GM23338 (cell line): Measurements from ENCODE around the gene SEC16A. TPM values are rescaled to one million over a fixed set of nuclear protein-coding genes. Genes with fewer than 3 reads are reported as not detected.

Source experiments
- ATAC-seq: fragments of 200-7000 bp; cut with Tn5 transposase; 3 replicates; pipeline ENCODE4 v1.9.1; 2020
- DNase-seq: peaks from one replicate; pipeline ENCODE4 v3.0.0-alpha.2; 2015; ENCODE audit warnings: low spot score
- H2AFZ ChIP-seq: fragments of 200-600 bp; sonication (generic); 2 replicates; pipeline ENCODE4 v1.8.0; 2016; ENCODE audit warnings: antibody characterized with exemption, mild to moderate bottlenecking, moderate library complexity
- H3F3A ChIP-seq: fragments of 200-600 bp; sonication (generic); replicated peaks from 2 replicates; pipeline ENCODE4 v1.8.0; 2017; ENCODE audit warnings: antibody characterized with exemption, mixed run types, low read depth
- H3K27ac ChIP-seq: fragments of 200-600 bp; sonication (generic); 2 replicates; pipeline ENCODE4 v1.6.1; 2016; ENCODE audit warnings: low read depth
- H3K27me3 ChIP-seq: fragments of 200-600 bp; sonication (generic); 2 replicates; pipeline ENCODE4 v1.8.0; 2016; ENCODE audit warnings: mild to moderate bottlenecking, mixed run types, moderate library complexity; ENCODE audit not compliant: insufficient read depth
- H3K36me3 ChIP-seq: fragments of 200-600 bp; sonication (generic); 2 replicates; pipeline ENCODE4 v1.8.0; 2016; ENCODE audit warnings: mild to moderate bottlenecking; ENCODE audit not compliant: insufficient read depth
- H3K4me1 ChIP-seq: fragments of 200-600 bp; sonication (generic); 2 replicates; pipeline ENCODE4 v1.8.0; 2016; ENCODE audit warnings: mild to moderate bottlenecking, moderate library complexity; ENCODE audit not compliant: insufficient read depth
- H3K4me2 ChIP-seq: fragments of 200-600 bp; sonication (generic); 2 replicates; pipeline ENCODE4 v1.7.1; 2017; ENCODE audit warnings: mixed run types
- H3K4me3 ChIP-seq: fragments of 200-600 bp; sonication (generic); 2 replicates; pipeline ENCODE4 v1.6.1; 2016; ENCODE audit warnings: mixed run types
- H3K79me2 ChIP-seq: fragments of 200-600 bp; sonication (generic); replicated peaks from 2 replicates; pipeline ENCODE4 v1.8.0; 2017; ENCODE audit warnings: mild to moderate bottlenecking; ENCODE audit not compliant: insufficient read depth
- H3K9me2 ChIP-seq: fragments of 200-600 bp; sonication (generic); 2 replicates; pipeline ENCODE4 v1.8.0; 2017; ENCODE audit not compliant: insufficient read depth
- H4K20me1 ChIP-seq: fragments of 200-600 bp; sonication (generic); replicated peaks from 2 replicates; pipeline ENCODE4 v1.8.0; 2017; ENCODE audit warnings: mild to moderate bottlenecking; ENCODE audit not compliant: insufficient read depth
- H3K27ac Mint-ChIP-seq: 2 replicates; pipeline ENCODE4 v1.8.0; 2020; ENCODE audit warnings: inconsistent platforms, mild to moderate bottlenecking, moderate library complexity, mixed read lengths
- H3K27me3 Mint-ChIP-seq: 3 replicates; pipeline ENCODE4 v1.8.0; 2022; ENCODE audit warnings: low read depth, mild to moderate bottlenecking, moderate library complexity, mixed read lengths, inconsistent platforms; ENCODE audit not compliant: insufficient read depth, poor library complexity
- H3K36me3 Mint-ChIP-seq: 3 replicates; pipeline ENCODE4 v1.8.0; 2021; ENCODE audit warnings: low read depth, mild to moderate bottlenecking, inconsistent platforms, moderate library complexity, mixed read lengths
- H3K4me1 Mint-ChIP-seq: 3 replicates; pipeline ENCODE4 v1.8.0; 2020; ENCODE audit warnings: mild to moderate bottlenecking, inconsistent platforms, mixed read lengths
- H3K4me3 Mint-ChIP-seq: 3 replicates; pipeline ENCODE4 v1.8.0; 2021; ENCODE audit warnings: moderate library complexity, mild to moderate bottlenecking, inconsistent platforms, mixed read lengths
- H3K9me3 Mint-ChIP-seq: 3 replicates; pipeline ENCODE4 v1.8.0; 2020; ENCODE audit warnings: moderate library complexity, mild to moderate bottlenecking, inconsistent platforms, mixed read lengths
- CREB1 ChIP-seq: fragments of 250-450 bp; sonication (Bioruptor Pico); IDR thresholded peaks from 2 replicates; pipeline ENCODE4 v1.5.0; 2020; ENCODE audit warnings: low read depth, mild to moderate bottlenecking, moderate library complexity
- EZH2phosphoT487 ChIP-seq: fragments of 200-600 bp; sonication (generic); IDR thresholded peaks from one replicate; pipeline ENCODE4 v1.8.1; 2018; ENCODE audit warnings: antibody characterized with exemption; ENCODE audit not compliant: unreplicated experiment
- JUNB ChIP-seq: IDR thresholded peaks from one replicate; pipeline ENCODE4 v1.6.1; 2016; ENCODE audit warnings: antibody characterized with exemption; ENCODE audit not compliant: unreplicated experiment
- POLR2AphosphoS5 ChIP-seq: IDR thresholded peaks from 2 replicates; pipeline ENCODE4 v1.6.1; 2016; ENCODE audit warnings: antibody characterized with exemption, low read depth
- ZNF331 ChIP-seq: fragments of 250-450 bp; sonication (Bioruptor Pico); IDR thresholded peaks from 2 replicates; pipeline ENCODE4 v1.5.0; 2020; ENCODE audit warnings: low read depth, mild to moderate bottlenecking, moderate library complexity
- ZNF462 ChIP-seq: fragments of 250-450 bp; sonication (Bioruptor Pico); IDR thresholded peaks from 2 replicates; pipeline ENCODE4 v1.5.0; 2020; ENCODE audit warnings: mild to moderate bottlenecking, moderate library complexity
- polyA plus RNA-seq: library from polyadenylated mRNA; unstranded; fragments of >200 nt; fragmentation: Nextera tagmentation; extraction: Ambion mirVana; gene quantifications from 2 replicates; pipeline ENCODE4 v1.2.1, GENCODE V29; 2016
- total RNA-seq: library from RNA; depleted of rRNA; stranded (reverse); fragments of >200 nt; shearing (Covaris generic); gene quantifications from 2 replicates; pipeline ENCODE4 v1.2.3, GENCODE V29; 2014
- TF ChIP-seq, protein P1 (sequence below): IDR thresholded peaks from one replicate; pipeline ENCODE4 v1.6.1; 2018; ENCODE audit warnings: antibody characterized with exemption; ENCODE audit not compliant: unreplicated experiment

SEC16A gene
- total and polyA plus RNA-seq, 2 experiments from 2014 or later: 34.0 to 59.2 TPM

- Histone ChIP-seq H3K4me3 (no peak overlapping the region), H3K27ac (no peak overlapping the region), H3F3A (peaks cover 4% of the 10 kb centered on the region; the same call in 1 of the 2 replicates), H3K36me3 (no peaks in the 10 kb centered on the region), H3K9me2 (no peaks in the 10 kb centered on the region), H3K4me2 (no peak overlapping the region), H2AFZ (no peak overlapping the region), H3K79me2 (peaks cover 64% of the 10 kb centered on the region), H4K20me1 (no peaks in the 10 kb centered on the region; the same call in 1 of the 2 replicates), H3K4me1 (peaks cover 10% of the 10 kb centered on the region; the same call in 1 of the 2 replicates), H3K27me3 (no peaks in the 10 kb centered on the region)
- Mint-ChIP-seq H3K27ac (no peak overlapping the region; the same call in 1 of the 2 replicates), H3K27me3 (peaks cover 14% of the 10 kb centered on the region), H3K36me3 (peaks cover 6% of the 10 kb centered on the region; the same call in 2 of the 3 replicates), H3K9me3 (peaks cover 3% of the 10 kb centered on the region; the same call in 2 of the 3 replicates), H3K4me3 (no peak overlapping the region), H3K4me1 (peaks cover 20% of the 10 kb centered on the region)
- no peak for DNase-seq
- ATAC-seq: no peak
- TF ChIP-seq POLR2AphosphoS5 (no peak), ZNF331 (CRISPR knock-in tag) (no peak)
- TF ChIP-seq, protein P1, sequence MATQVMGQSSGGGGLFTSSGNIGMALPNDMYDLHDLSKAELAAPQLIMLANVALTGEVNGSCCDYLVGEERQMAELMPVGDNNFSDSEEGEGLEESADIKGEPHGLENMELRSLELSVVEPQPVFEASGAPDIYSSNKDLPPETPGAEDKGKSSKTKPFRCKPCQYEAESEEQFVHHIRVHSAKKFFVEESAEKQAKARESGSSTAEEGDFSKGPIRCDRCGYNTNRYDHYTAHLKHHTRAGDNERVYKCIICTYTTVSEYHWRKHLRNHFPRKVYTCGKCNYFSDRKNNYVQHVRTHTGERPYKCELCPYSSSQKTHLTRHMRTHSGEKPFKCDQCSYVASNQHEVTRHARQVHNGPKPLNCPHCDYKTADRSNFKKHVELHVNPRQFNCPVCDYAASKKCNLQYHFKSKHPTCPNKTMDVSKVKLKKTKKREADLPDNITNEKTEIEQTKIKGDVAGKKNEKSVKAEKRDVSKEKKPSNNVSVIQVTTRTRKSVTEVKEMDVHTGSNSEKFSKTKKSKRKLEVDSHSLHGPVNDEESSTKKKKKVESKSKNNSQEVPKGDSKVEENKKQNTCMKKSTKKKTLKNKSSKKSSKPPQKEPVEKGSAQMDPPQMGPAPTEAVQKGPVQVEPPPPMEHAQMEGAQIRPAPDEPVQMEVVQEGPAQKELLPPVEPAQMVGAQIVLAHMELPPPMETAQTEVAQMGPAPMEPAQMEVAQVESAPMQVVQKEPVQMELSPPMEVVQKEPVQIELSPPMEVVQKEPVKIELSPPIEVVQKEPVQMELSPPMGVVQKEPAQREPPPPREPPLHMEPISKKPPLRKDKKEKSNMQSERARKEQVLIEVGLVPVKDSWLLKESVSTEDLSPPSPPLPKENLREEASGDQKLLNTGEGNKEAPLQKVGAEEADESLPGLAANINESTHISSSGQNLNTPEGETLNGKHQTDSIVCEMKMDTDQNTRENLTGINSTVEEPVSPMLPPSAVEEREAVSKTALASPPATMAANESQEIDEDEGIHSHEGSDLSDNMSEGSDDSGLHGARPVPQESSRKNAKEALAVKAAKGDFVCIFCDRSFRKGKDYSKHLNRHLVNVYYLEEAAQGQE: no peak
These were observed 49.3 kb upstream of the SEC16A start for GRCh38 chr9:136531904-136532798.

DNA sequence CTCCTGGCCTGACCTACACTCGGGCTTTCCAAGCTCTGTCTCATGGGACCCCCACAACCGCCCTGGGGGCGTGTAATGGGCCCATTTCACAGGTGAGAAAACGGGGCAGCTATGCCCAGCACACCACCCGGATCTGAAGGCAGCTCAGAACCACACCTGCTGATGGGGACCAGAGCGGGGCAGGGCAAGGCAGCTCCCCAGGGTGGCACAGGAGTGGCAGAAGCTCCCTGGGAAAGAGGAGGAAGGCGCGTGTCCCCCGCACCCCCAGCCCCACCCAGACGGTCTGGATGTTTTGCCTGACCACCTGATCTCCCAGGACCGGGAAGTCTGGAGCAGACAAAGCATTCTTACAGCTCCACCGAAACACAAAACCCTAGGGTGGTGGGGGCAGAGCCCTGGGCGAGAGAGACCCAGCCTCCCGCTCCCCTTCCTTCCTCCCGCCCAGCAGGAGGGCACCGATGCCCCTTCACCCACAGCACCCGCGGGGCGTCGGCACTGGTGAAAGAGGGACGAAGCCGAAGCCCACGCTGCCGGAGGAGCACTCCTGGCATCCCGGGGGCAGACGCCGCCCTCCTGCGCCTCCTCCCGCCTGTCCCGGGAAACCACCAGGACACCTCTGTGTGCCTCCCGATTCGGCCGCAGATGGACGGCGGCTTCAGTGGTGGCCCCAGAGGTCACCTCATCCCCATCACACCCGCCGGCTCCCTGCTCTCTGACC is 48.5 kb upstream of the SEC16A start:
- Mint-ChIP-seq H3K4me1 (peaks cover 20% of the 10 kb centered on the region), H3K9me3 (peaks cover 3% of the 10 kb centered on the region; the same call in 2 of the 3 replicates), H3K27me3 (peaks cover 14% of the 10 kb centered on the region), H3K36me3 (peaks cover 5% of the 10 kb centered on the region; the same call in 1 of the 3 replicates), H3K27ac (no peak overlapping the region; the same call in 1 of the 2 replicates), H3K4me3 (no peak overlapping the region; the same call in 2 of the 3 replicates)
- Histone ChIP-seq H3K9me2 (no peaks in the 10 kb centered on the region), H3K79me2 (peaks cover 62% of the 10 kb centered on the region), H3K27me3 (no peaks in the 10 kb centered on the region), H3K27ac (peak overlapping the region; percentile 76; the same call in 1 of the 2 replicates), H3F3A (0 out of 2 replicates have a peak, but pooled peaks cover 3% of the 10 kb centered on the region), H3K4me1 (peaks cover 10% of the 10 kb centered on the region; the same call in 1 of the 2 replicates), H3K4me2 (no peak overlapping the region), H3K4me3 (no peak overlapping the region), H4K20me1 (no peaks in the 10 kb centered on the region; the same call in 1 of the 2 replicates), H2AFZ (no peak overlapping the region), H3K36me3 (no peaks in the 10 kb centered on the region)
- ATAC-seq (no peak), DNase-seq (no peak)
- no peak for TF ChIP-seq CREB1 (CRISPR knock-in tag)
- no peak for TF ChIP-seq JUNB
- no peak for TF ChIP-seq ZNF462
- no peak for TF ChIP-seq EZH2phosphoT487
